Epidermal melanocyte (primary cell): Measurements from ENCODE around the gene MAPK8IP3.
A peak's percentile ranks its signal among the peaks of the same experiment; 100 is the strongest.

ENCODE experiments used
- DNase-seq: peaks from one replicate; pipeline ENCODE4 v3.0.0; 2011; ENCODE audit warnings: low spot score; ENCODE audit not compliant: insufficient read length

MAPK8IP3 gene

DNA sequence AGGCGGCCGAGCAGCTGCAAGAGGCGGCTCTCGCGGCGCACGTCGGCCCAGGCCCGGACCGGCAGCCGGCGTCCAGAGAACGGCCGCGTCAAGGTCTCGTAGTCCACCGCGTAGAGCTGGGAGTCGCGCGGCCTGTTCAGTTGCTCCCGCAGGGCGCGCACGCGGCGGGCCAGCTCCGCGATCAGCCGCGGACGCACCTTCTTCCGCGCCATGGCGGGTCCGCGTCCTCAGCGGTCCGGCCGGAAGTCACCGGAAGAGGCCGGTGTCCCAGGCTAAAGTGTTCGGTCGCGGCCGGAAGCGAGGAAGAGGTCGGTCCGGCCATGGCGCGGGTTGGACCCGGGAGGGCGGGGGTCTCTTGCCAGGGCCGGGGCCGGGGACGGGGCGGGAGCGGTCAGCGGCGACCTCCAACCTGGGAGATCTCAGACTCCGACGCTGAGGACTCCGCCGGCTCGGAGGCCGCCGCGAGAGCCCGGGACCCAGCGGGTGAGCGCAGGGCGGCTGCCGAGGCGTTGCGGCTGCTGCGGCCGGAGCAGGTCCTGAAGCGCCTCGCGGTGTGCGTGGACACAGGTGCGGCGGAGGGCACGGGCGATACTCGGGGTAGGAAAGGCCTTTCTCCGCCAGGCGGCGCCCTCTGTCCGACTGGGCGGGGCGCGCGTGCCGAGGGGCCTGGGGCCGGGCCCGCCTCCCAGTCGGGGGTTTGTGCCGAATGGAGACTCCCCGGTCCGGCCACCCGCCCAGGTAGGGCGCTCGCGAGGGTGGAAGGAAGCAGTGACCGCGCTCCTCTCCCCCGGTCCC, 67.1 kb downstream of the MAPK8IP3 start, which contains the start of gene MRPS34:
MRPS34 (minus strand) TSS at position 227 of the 795 bp plus-strand sequence; CDS start at position 212, 15 bp downstream.
- peak; percentile 82 for DNase-seq

DNA sequence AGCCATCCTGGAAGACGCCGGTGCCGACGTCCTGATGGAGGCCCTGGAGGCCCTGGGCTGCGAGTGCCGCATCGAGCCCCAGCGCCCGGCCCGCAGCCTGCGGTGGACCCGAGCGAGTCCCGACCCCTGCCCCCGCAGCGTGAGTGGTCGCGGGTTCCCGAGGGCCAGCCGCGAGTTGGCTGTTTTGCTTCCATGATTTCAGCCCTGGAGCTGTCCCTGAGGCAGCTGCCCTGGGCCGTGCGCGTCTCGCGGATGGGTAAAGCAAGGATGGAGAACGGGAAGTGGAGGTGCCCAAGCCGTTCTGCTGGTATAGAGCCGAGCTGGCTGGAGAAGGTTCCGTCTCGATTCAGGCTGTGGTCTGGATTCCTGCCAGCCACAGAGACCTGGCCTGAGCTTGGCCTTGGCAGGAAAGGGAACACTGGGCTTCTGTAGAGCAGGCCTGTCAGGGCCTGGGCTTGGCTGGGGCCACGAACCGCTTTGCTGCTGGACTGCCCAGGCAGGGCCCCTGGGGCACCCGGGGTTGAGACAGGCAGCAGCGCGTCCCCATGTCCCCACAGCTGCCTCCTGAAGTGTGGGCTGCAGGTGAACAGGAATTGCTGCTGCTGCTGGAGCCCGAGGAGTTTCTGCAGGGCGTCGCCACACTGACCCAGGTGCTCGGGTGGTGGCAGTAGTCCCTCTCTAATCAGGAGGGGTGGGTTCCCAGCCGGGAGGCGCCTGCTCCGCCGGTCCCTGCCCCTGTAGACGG, 67.9 kb downstream of the MAPK8IP3 start:
- no peak for DNase-seq

DNA sequence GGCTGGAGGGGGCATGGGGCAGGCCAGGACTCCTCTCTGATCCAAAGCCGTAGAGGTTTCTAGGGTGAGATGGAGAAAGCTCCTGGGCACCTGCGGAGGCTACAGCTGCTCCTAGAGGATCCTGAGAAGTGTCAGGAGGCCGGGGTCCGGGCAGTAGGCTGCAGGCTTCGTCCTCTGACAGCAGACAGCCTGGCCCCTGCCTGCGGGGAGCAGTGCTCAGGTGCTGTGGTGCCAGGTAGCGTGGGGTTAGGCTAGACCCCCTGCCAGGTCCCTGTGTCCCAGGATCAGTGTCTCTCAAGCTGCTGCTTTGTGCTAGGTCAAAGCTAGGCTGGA, 68.4 kb downstream of the MAPK8IP3 start:
- DNase-seq: no peak

- no peak for DNase-seq
Observed at GRCh38 chr16:1775006-1775845, 69.2 kb downstream of the MAPK8IP3 start.

- no peak for DNase-seq
Observed at GRCh38 chr16:1775846-1776671, 70.1 kb downstream of the MAPK8IP3 start.

- no peak for DNase-seq
Observed at GRCh38 chr16:1776672-1776955, 70.6 kb downstream of the MAPK8IP3 start.

DNA sequence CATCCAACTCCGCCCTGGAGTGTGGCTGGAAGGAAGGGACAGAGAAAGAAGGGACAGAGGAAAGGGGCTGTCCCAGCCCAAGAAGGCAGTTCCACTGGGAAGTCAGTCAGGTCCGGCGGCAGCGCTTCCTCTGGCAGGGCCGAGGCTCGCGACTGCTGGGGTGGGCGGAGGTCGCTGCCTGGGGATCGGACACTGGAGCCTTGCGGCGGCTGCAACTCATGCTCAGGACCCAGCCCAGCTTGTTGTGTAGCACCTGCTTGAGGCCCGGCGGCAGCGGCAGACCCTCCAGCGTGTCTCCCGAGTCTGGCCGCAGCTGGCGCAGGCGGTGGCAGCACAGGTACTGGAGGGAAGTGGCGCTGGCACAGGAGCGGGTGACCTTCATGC, 71.0 kb downstream of the MAPK8IP3 start:
- DNase-seq: no peak

GRCh38 chr16:1777375-1778199, 71.6 kb downstream of the MAPK8IP3 start:
- DNase-seq: no peak

- no peak for DNase-seq
Observed at GRCh38 chr16:1778200-1779179, 72.5 kb downstream of the MAPK8IP3 start.

- DNase-seq: no peak
Observed at GRCh38 chr16:1779234-1779701, 73.3 kb downstream of the MAPK8IP3 start.

DNA sequence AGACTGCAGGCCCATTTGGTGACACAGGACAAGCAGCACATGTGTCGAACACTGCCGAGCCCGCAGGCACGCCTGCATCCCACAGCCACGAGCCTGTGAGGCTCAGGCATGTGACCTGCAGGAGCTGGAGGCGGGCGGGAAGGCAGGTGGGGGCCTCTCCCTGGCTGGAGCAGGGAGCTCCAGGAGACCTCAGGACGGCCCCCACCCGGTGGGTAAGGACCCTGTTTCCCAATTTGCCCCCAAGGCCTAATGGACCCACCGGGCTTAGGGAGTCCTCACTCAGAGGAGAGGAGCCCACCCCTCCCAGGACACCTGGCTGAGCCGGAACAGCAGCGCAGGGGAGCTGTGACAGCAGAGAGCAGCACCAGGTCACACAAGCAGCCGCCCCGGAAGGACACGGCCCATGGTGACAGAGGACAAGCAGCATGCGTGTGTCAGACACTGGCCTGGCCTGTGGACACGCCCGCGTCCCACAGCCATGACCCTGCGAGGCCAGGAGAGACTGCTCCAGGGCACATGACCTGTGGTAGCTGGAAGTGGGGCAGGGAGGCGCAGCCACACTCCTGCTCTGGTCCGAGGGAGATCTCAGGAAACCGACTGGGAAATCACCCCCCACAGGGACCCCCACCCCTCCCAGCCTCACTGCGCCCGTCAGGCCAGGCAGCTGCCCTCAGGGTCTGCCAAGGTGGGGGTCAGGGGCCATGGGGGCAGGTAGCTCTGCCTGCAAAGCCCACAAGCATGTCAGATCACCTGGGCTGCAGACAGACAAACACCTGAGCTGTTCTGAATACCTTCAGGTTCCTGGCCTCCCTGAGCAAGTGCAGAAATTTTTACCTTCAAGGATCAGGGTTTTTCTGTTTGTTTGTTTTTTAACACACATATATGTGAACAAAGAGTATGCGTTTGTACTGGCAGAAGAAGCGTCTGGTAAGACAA, 74.0 kb downstream of the MAPK8IP3 start:
- no peak for DNase-seq

DNA sequence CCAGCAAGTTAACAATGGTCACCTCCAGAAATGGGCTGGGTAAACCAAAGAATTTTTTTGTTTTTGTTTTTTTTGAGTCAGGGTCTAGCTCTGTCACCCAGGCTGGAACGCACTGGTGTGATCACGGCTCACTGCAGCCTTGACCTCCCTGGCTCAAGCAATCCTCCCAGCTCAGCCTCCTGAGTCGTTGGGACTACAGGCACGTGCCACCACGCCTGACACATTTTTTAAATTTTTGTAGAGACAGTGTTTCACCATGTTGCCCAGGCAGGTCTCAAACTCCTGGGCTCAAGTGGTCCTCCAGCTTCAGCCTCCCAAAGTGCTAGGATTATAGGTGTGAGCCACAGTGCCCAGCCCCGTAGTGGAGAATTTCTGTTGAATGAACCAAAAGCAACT, 74.7 kb downstream of the MAPK8IP3 start:
- no peak for DNase-seq

GRCh38 chr16:1781254-1781653, 75.3 kb downstream of the MAPK8IP3 start:
- DNase-seq: no peak

- no peak for DNase-seq
Observed at GRCh38 chr16:1781758-1782407, 75.9 kb downstream of the MAPK8IP3 start.

DNA sequence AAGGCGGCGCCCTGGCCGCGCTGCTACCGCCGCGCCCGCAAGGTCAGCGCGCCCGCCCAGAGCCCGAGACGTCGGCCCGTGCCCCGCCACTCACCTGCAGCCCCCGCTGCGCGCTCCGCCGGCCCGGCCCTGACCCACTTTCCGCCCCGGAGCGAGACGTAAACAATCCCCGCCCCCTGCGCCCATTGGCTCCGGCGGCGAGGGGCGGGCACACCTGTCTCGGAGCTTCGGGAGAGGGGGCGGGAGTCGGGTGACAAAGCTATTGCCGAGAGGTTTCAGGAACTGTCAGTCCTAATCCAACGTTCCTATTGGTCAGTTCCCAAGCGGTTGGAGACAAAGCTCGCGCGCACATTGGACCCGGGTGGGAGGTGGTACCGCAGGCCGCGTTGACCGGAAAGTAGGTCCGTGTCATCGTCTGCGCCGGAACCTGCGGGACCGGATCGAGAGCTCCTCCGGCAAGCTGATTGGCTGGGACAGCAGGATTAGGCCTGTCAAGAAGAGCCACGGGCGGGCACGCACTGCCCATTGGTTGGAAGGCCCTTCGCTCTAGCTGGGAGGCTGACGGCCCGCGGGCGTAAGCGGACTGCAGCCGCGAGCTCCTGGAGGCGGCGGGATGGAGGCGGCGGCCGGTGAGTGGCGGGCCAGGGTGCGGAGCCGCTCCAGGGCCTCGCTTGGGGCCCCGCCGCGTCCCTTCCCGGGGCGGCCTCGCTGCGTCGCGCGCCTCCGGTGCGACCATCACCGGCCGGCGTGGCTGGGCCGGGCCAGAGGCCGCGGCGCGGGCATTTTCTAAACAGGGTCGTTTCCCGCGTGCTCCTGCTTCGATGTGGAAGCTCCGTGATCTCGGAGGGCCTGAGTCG, 76.6 kb downstream of the MAPK8IP3 start, which contains the start of the genes NUBP2 and SPSB3:
NUBP2 (plus strand) TSS at position 553 of the 857 bp plus-strand sequence; CDS start at position 614, 61 bp downstream.
SPSB3 (minus strand) TSS at position 164 of the 857 bp plus-strand sequence. CDS start 1,088 bp downstream, outside the sequence.
- peak; percentile 100 for DNase-seq
